SK-N-SH (cell line): ENCODE measurements around the gene TTC9C. TPM values are rescaled to one million over a fixed set of nuclear protein-coding genes. Genes with fewer than 3 reads are reported as not detected.

ENCODE experiments used
- CTCF ChIA-PET: fragments of 300-600, 350-600 bp; formaldehyde crosslinking; extraction: SDS; loops from one replicate; lab custom pipeline; 2021; lab: Yijun Ruan, JAX
- POLR2A ChIA-PET: fragments of 350-600 bp; sonication (Branson Sonifier 250); formaldehyde crosslinking; extraction: SDS; loops from one replicate; lab custom pipeline; 2020; ENCODE audit warnings: antibody characterized with exemption, inconsistent platforms; lab: Yijun Ruan, JAX
- DNase-seq: peaks from one replicate; pipeline ENCODE4 v3.0.0; 2012
- H2AFZ ChIP-seq: fragments of 200-600 bp; sonication (generic); 2 replicates; pipeline ENCODE4 v1.8.1; 2016; ENCODE audit warnings: antibody characterized with exemption, mild to moderate bottlenecking, low read depth
- H3F3A ChIP-seq: fragments of 200-600 bp; sonication (generic); replicated peaks from 2 replicates; pipeline ENCODE3; 2016; ENCODE audit warnings: antibody characterized with exemption, mild to moderate bottlenecking; ENCODE audit not compliant: insufficient read depth
- H3K27ac ChIP-seq, 2 experiments: fragments of 200-500 bp in 1 of 2; fragments of 200-600 bp in 1 of 2; sonication (Bioruptor generic) in 1 of 2; sonication (generic), shearing (Covaris generic) in 1 of 2; 2 replicates each; pipeline versions ENCODE4 v1.5.1 to v1.6.1; 2014 to 2016; ENCODE audit warnings: low read depth in 2 of 2, inconsistent platforms in 1 of 2, low read length in 1 of 2, mild to moderate bottlenecking in 1 of 2, mixed read lengths in 1 of 2
- H3K27me3 ChIP-seq: fragments of 200-600 bp; sonication (generic), shearing (Covaris generic); 2 replicates; pipeline ENCODE4 v1.6.1; 2016; ENCODE audit warnings: mixed run types; ENCODE audit not compliant: insufficient read depth
- H3K36me3 ChIP-seq, 2 experiments: fragments of 200-500 bp in 1 of 2; fragments of 200-600 bp in 1 of 2; sonication (Bioruptor generic) in 1 of 2; sonication (generic) in 1 of 2; replicated peaks in 1 of 2; 2 replicates each; pipeline versions ENCODE3 to v1.5.1; 2014 to 2016; ENCODE audit warnings: low read length in 1 of 2, mild to moderate bottlenecking in 1 of 2; ENCODE audit not compliant: insufficient read depth in 2 of 2, control insufficient read depth in 1 of 2
- H3K4me1 ChIP-seq, 2 experiments: fragments of 200-500 bp in 1 of 2; fragments of 200-600 bp in 1 of 2; sonication (Bioruptor generic) in 1 of 2; sonication (generic), shearing (Covaris generic) in 1 of 2; 2 replicates each; pipeline versions ENCODE4 v1.5.1 to v1.6.1; 2014 to 2016; ENCODE audit warnings: low read depth in 1 of 2, low read length in 1 of 2, mixed run types in 1 of 2; ENCODE audit not compliant: insufficient read depth in 2 of 2, control insufficient read depth in 1 of 2
- H3K4me2 ChIP-seq: fragments of 200-600 bp; sonication (generic), shearing (Covaris generic); 2 replicates; pipeline ENCODE4 v1.6.1; 2017; ENCODE audit warnings: mixed run types
- H3K4me3 ChIP-seq, 2 experiments: fragments of 200-500 bp in 1 of 2; fragments of 200-600 bp in 1 of 2; sonication (Bioruptor generic) in 1 of 2; sonication (generic), shearing (Covaris generic) in 1 of 2; 2 replicates each; pipeline versions ENCODE4 v1.5.1 to v1.8.1; 2014 to 2016; ENCODE audit warnings: low read depth in 2 of 2, inconsistent platforms in 1 of 2, low read length in 1 of 2, mild to moderate bottlenecking in 1 of 2, mixed read lengths in 1 of 2, moderate library complexity in 1 of 2
- H3K79me2 ChIP-seq: fragments of 200-600 bp; sonication (generic); 2 replicates; pipeline ENCODE4 v1.8.1; 2017; ENCODE audit warnings: mild to moderate bottlenecking; ENCODE audit not compliant: insufficient read depth
- H3K9ac ChIP-seq: fragments of 200-600 bp; sonication (generic); 2 replicates; pipeline ENCODE4 v1.6.1; 2017; ENCODE audit warnings: mixed run types
- H3K9me2 ChIP-seq: fragments of 200-600 bp; sonication (generic); 2 replicates; pipeline ENCODE4 v1.6.1; 2017; ENCODE audit warnings: mixed run types
- H3K9me3 ChIP-seq: fragments of 200-600 bp; sonication (generic); 2 replicates; pipeline ENCODE4 v1.6.1; 2017; ENCODE audit warnings: mixed run types, mild to moderate bottlenecking, moderate library complexity
- H4K20me1 ChIP-seq: fragments of 200-600 bp; sonication (generic); 2 replicates; pipeline ENCODE4 v1.6.1; 2017; ENCODE audit warnings: mild to moderate bottlenecking, mixed run types; ENCODE audit not compliant: insufficient read depth
- CHD2 ChIP-seq: fragments of 150-350 bp; IDR thresholded peaks from 2 replicates; pipeline ENCODE4 v1.6.1; 2018; ENCODE audit warnings: low read length; ENCODE audit not compliant: partially characterized antibody
- EZH2phosphoT487 ChIP-seq: fragments of 200-600 bp; sonication (generic); IDR thresholded peaks from 2 replicates; pipeline ENCODE4 v1.6.1; 2017; ENCODE audit warnings: low read depth, mixed run types, mild to moderate bottlenecking, antibody characterized with exemption, moderate library complexity, borderline replicate concordance
- FOXM1 ChIP-seq: IDR thresholded peaks from 2 replicates; pipeline ENCODE4 v1.4.0; 2012; ENCODE audit warnings: low read depth, mild to moderate bottlenecking
- GATA2 ChIP-seq: sonication (generic); formaldehyde crosslinking; IDR thresholded peaks from 2 replicates; pipeline ENCODE4 v1.5.0; 2020; ENCODE audit warnings: mild to moderate bottlenecking, missing genetic modification reagents
- JUND ChIP-seq: IDR thresholded peaks from 2 replicates; pipeline ENCODE4 v1.4.0; 2012
- MEF2A ChIP-seq: IDR thresholded peaks from 2 replicates; pipeline ENCODE4 v1.4.0; 2012; ENCODE audit warnings: low read depth, borderline replicate concordance
- POLR2AphosphoS5 ChIP-seq: IDR thresholded peaks from 2 replicates; pipeline ENCODE4 v1.6.1; 2012; ENCODE audit warnings: low read depth, low read length
- RAD21 ChIP-seq: IDR thresholded peaks from 2 replicates; pipeline ENCODE4 v1.6.1; 2012; ENCODE audit warnings: mild to moderate bottlenecking, low read length
- SIN3A ChIP-seq: IDR thresholded peaks from 2 replicates; pipeline ENCODE4 v1.6.1; 2012; ENCODE audit warnings: low read depth, mild to moderate bottlenecking, low read length, moderate library complexity, borderline replicate concordance
- TAF1 ChIP-seq: IDR thresholded peaks from 2 replicates; pipeline ENCODE4 v1.6.1; 2012; ENCODE audit warnings: low read depth, mild to moderate bottlenecking, low read length, moderate library complexity, borderline replicate concordance
- TEAD4 ChIP-seq: IDR thresholded peaks from 2 replicates; pipeline ENCODE4 v1.4.0; 2012; ENCODE audit warnings: mild to moderate bottlenecking, borderline replicate concordance; ENCODE audit not compliant: insufficient read depth
- YY1 ChIP-seq: IDR thresholded peaks from 2 replicates; pipeline ENCODE4 v1.4.0; 2012; ENCODE audit warnings: low read depth, mild to moderate bottlenecking
- WGBS: methylation state at CpG from one replicate; pipeline ENCODE4 v1.1.6; 2017; ENCODE audit warnings: low lambda C conversion rate; 5-methylcytosine and 5-hydroxymethylcytosine counted together
- polyA plus RNA-seq, 3 experiments: library from polyadenylated mRNA; depleted of rRNA; stranded (reverse); fragments of >200 nt; gene quantifications; 2 replicates each; pipeline ENCODE4 v1.2.3, GENCODE V29; 2012
- TF ChIP-seq, protein P1 (sequence below): IDR thresholded peaks from 2 replicates; pipeline ENCODE4 v1.4.0; 2012; ENCODE audit warnings: low read depth, borderline replicate concordance
- TF ChIP-seq, protein P2 (sequence below): IDR thresholded peaks from 2 replicates; pipeline ENCODE4 v1.6.1; 2012; ENCODE audit warnings: mild to moderate bottlenecking, low read depth, low read length, moderate library complexity
- TF ChIP-seq, protein P3 (sequence below): fragments of 150-350 bp; IDR thresholded peaks from 2 replicates; pipeline ENCODE4 v1.6.1; 2017; ENCODE audit warnings: antibody characterized with exemption, low read length, low read depth, borderline replicate concordance

Gene TTC9C
- polyA plus RNA-seq, 1 of the 3 experiments (the other 2 are of a cell fraction) = 31.3 TPM

DNA sequence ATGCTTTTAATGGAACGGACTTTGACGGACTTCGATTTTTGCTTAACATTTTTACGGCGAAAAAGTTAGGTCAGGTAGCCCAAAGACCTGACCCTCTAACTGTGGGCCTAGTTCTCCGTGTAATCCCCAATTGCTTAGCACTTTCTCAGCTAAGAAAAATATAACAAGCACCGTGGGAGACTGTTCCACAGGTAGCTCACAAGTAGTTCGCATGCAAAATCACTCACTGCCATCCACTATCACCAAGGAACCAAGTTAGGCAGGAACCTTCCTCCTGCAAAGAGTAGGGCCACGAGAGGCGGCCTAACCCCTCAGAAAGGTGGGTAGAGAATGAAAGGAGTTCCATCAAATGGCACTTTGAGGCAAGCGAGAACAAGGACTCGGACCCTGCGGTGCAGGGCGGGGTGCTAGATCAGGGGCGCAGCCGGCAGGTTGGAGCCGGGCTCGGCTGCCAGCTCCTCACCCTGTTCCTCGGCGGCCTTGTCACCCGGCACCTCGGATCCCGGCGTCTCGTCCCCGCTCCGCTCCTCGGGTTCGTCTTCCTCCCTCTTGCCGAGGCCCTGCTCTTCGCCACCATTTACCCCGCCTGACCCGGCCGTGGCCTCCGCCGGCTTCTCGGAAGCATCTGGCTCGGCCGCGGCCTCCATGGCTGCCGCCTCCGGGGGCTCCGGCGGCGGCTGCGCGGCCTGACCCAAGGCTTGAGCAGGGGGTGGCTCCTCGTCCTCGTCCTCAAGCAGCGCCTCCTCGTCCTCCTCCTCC is 2.0 kb upstream of the TTC9C start:
- Histone ChIP-seq H3K36me3 (peaks cover 36 to 48% of the 10 kb centered on the region in 2 experiments), H3K9me2 (no peaks in the 10 kb centered on the region), H3K4me3 (peak overlapping the region; percentile 89 to 92), H3K4me2 (peak overlapping the region; percentile 93), H2AFZ (no peak overlapping the region), H3K79me2 (peaks cover 84% of the 10 kb centered on the region), H4K20me1 (peaks cover 36% of the 10 kb centered on the region), H3K9ac (peak overlapping the region; percentile 88), H3K9me3 (no peaks in the 10 kb centered on the region), H3K27ac (peak overlapping the region; percentile 99), H3F3A (peaks cover 26% of the 10 kb centered on the region), H3K27me3 (no peaks in the 10 kb centered on the region), H3K4me1 (peaks cover 12 to 21% of the 10 kb centered on the region in 2 experiments; a peak in 3 of 4 replicates)
- CTCF ChIA-PET = interaction anchor here (0.7 to 2.3 kb wide), 6 partner anchors 20 to 100 kb away, joined by 3 to 9 read pairs (median 4); partner anchors contain the start of genes BSCL2 and TMEM179B
- POLR2A ChIA-PET = interaction anchor here (0.8 to 4.5 kb wide), 14 partner anchors 9 to 154 kb away, joined by 3 to 33 read pairs (median 11); partner anchors contain the start of genes C11orf98, CSKMT, LBHD1 and MTA2
- 0 out of 2 replicates have a peak, but pooled peaks have one; percentile 30 for TF ChIP-seq YY1
- TF ChIP-seq, protein P1, sequence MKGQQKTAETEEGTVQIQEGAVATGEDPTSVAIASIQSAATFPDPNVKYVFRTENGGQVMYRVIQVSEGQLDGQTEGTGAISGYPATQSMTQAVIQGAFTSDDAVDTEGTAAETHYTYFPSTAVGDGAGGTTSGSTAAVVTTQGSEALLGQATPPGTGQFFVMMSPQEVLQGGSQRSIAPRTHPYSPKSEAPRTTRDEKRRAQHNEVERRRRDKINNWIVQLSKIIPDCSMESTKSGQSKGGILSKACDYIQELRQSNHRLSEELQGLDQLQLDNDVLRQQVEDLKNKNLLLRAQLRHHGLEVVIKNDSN = no peak
- WGBS = 2% methylated on average over 34 of the region's 51 CpGs
- no peak for DNase-seq

DNA sequence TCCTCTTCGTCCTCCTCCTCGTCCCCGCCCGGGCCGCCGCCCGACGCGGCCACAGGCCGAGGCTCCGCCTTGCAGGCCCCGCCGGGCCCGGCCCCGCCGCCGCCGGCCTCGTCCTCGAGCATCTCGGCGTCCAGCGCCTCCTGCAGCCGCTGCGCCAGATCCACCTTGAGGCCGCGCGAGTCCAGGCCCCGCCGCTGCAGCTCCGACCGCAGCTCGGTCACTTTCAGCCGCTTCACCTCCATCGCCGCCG is 1.4 kb upstream of the TTC9C start:
- CTCF ChIA-PET = interaction anchor here (0.6 to 2.3 kb wide), 6 partner anchors 18 to 100 kb away, joined by 3 to 9 read pairs (median 4); partner anchors contain the start of genes BSCL2 and TMEM179B
- Histone ChIP-seq H3K4me1 (peaks cover 12 to 21% of the 10 kb centered on the region in 2 experiments; a peak in 3 of 4 replicates), H3K27ac (peak overlapping the region; percentile 99), H4K20me1 (peaks cover 36% of the 10 kb centered on the region), H3K9me3 (no peaks in the 10 kb centered on the region), H3K9me2 (no peaks in the 10 kb centered on the region), H3K4me3 (peak overlapping the region; percentile 89 to 92), H3F3A (peaks cover 26% of the 10 kb centered on the region), H3K4me2 (peak overlapping the region; percentile 93), H3K27me3 (no peaks in the 10 kb centered on the region), H2AFZ (no peak overlapping the region), H3K9ac (peak overlapping the region; percentile 88), H3K79me2 (peaks cover 84% of the 10 kb centered on the region), H3K36me3 (peaks cover 31 to 42% of the 10 kb centered on the region in 2 experiments)
- no peak for DNase-seq
- no peak for TF ChIP-seq CHD2
- no peak for TF ChIP-seq MEF2A
- TF ChIP-seq, protein P2, sequence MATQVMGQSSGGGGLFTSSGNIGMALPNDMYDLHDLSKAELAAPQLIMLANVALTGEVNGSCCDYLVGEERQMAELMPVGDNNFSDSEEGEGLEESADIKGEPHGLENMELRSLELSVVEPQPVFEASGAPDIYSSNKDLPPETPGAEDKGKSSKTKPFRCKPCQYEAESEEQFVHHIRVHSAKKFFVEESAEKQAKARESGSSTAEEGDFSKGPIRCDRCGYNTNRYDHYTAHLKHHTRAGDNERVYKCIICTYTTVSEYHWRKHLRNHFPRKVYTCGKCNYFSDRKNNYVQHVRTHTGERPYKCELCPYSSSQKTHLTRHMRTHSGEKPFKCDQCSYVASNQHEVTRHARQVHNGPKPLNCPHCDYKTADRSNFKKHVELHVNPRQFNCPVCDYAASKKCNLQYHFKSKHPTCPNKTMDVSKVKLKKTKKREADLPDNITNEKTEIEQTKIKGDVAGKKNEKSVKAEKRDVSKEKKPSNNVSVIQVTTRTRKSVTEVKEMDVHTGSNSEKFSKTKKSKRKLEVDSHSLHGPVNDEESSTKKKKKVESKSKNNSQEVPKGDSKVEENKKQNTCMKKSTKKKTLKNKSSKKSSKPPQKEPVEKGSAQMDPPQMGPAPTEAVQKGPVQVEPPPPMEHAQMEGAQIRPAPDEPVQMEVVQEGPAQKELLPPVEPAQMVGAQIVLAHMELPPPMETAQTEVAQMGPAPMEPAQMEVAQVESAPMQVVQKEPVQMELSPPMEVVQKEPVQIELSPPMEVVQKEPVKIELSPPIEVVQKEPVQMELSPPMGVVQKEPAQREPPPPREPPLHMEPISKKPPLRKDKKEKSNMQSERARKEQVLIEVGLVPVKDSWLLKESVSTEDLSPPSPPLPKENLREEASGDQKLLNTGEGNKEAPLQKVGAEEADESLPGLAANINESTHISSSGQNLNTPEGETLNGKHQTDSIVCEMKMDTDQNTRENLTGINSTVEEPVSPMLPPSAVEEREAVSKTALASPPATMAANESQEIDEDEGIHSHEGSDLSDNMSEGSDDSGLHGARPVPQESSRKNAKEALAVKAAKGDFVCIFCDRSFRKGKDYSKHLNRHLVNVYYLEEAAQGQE = peak; percentile 26; the same call in 1 of the 2 replicates
- TF ChIP-seq TAF1 = peak; percentile 66; the same call in 1 of the 2 replicates
- no peak for TF ChIP-seq RAD21
- TF ChIP-seq SIN3A = no peak
- TF ChIP-seq, protein P3, sequence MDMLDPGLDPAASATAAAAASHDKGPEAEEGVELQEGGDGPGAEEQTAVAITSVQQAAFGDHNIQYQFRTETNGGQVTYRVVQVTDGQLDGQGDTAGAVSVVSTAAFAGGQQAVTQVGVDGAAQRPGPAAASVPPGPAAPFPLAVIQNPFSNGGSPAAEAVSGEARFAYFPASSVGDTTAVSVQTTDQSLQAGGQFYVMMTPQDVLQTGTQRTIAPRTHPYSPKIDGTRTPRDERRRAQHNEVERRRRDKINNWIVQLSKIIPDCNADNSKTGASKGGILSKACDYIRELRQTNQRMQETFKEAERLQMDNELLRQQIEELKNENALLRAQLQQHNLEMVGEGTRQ = no peak
- TF ChIP-seq GATA2 = no peak
- no peak for TF ChIP-seq POLR2AphosphoS5
- no peak for TF ChIP-seq JUND
- TF ChIP-seq FOXM1 = no peak
- no peak for TF ChIP-seq TEAD4
- TF ChIP-seq EZH2phosphoT487 = no peak
- POLR2A ChIA-PET = interaction anchor here (0.7 to 4.5 kb wide), 15 partner anchors 17 to 153 kb away, joined by 3 to 33 read pairs (median 10); partner anchors contain the start of genes C11orf98, CSKMT, LBHD1 and MTA2
- no CpG with 5 or more reads among the region's 37 CpGs for WGBS
